Trophoblast cell (in vitro differentiated cells and primary cell): ENCODE measurements around the gene SPATA25.

Source experiments
- DNase-seq, 2 donors: peaks; one replicate each; pipeline ENCODE4 v3.0.0-alpha.2; 2016
- H2AFZ ChIP-seq: 2 replicates; pipeline ENCODE4 v1.6.1; 2013; ENCODE audit warnings: low read length, moderate library complexity, mild to moderate bottlenecking; ENCODE audit not compliant: insufficient read depth, poor library complexity
- H2AK5ac ChIP-seq: 2 replicates; pipeline ENCODE4 v1.6.1; 2013; ENCODE audit warnings: mild to moderate bottlenecking, low read length
- H2BK120ac ChIP-seq: 2 replicates; pipeline ENCODE4 v1.6.1; 2013; ENCODE audit warnings: low read length, mild to moderate bottlenecking, moderate library complexity; ENCODE audit not compliant: insufficient read depth, poor library complexity
- H2BK12ac ChIP-seq: 2 replicates; pipeline ENCODE4 v1.6.1; 2013; ENCODE audit warnings: mild to moderate bottlenecking, low read length, moderate library complexity
- H2BK5ac ChIP-seq: 2 replicates; pipeline ENCODE4 v1.6.1; 2013; ENCODE audit warnings: low read length, low read depth, moderate library complexity, mild to moderate bottlenecking; ENCODE audit not compliant: poor library complexity
- H3K14ac ChIP-seq: 2 replicates; pipeline ENCODE4 v1.6.1; 2013; ENCODE audit warnings: mild to moderate bottlenecking, low read length
- H3K18ac ChIP-seq: 2 replicates; pipeline ENCODE4 v1.6.1; 2013; ENCODE audit warnings: mild to moderate bottlenecking, low read length
- H3K23ac ChIP-seq: 2 replicates; pipeline ENCODE4 v1.6.1; 2013; ENCODE audit warnings: low read length
- H3K27ac ChIP-seq: 2 replicates; pipeline ENCODE4 v1.5.1; 2013; ENCODE audit warnings: low read depth, mild to moderate bottlenecking, inconsistent platforms, low read length, moderate library complexity
- H3K27me3 ChIP-seq: 2 replicates; pipeline ENCODE4 v1.6.1; 2013; ENCODE audit warnings: inconsistent platforms, mild to moderate bottlenecking, low read length, moderate library complexity; ENCODE audit not compliant: insufficient read depth
- H3K36me3 ChIP-seq, 2 experiments: 1 replicate in 1 of 2; 2 replicates in 1 of 2; pipeline ENCODE4 v1.6.1; 2013; ENCODE audit warnings: low read length in 2 of 2, mild to moderate bottlenecking in 2 of 2, moderate library complexity in 1 of 2; ENCODE audit not compliant: insufficient read depth in 2 of 2, control insufficient read depth in 1 of 2
- H3K4ac ChIP-seq: 2 replicates; pipeline ENCODE4 v1.6.1; 2013; ENCODE audit warnings: low read depth, mild to moderate bottlenecking, low read length, moderate library complexity
- H3K4me1 ChIP-seq, 2 experiments: 1 replicate in 1 of 2; 2 replicates in 1 of 2; pipeline ENCODE4 v1.6.1; 2013; ENCODE audit warnings: low read length in 2 of 2, mild to moderate bottlenecking in 2 of 2, moderate library complexity in 1 of 2; ENCODE audit not compliant: insufficient read depth in 2 of 2, control insufficient read depth in 1 of 2
- H3K4me2 ChIP-seq: 2 replicates; pipeline ENCODE4 v1.6.1; 2013; ENCODE audit warnings: inconsistent platforms, mild to moderate bottlenecking, low read length, moderate library complexity
- H3K4me3 ChIP-seq: 2 replicates; pipeline ENCODE4 v1.5.1; 2013; ENCODE audit warnings: mild to moderate bottlenecking, low read depth, low read length, inconsistent platforms
- H3K79me1 ChIP-seq: one replicate; pipeline ENCODE4 v1.6.1; 2013; ENCODE audit warnings: low read length
- H3K79me2 ChIP-seq: 2 replicates; pipeline ENCODE4 v1.6.1; 2013; ENCODE audit warnings: low read length, mild to moderate bottlenecking; ENCODE audit not compliant: control insufficient read depth, insufficient read depth, poor library complexity
- H3K9ac ChIP-seq: 2 replicates; pipeline ENCODE4 v1.6.1; 2013; ENCODE audit warnings: mild to moderate bottlenecking, low read length
- H3K9me3 ChIP-seq: 2 replicates; pipeline ENCODE4 v1.6.1; 2013; ENCODE audit warnings: low read depth, mild to moderate bottlenecking, control low read depth, inconsistent platforms, low read length; ENCODE audit not compliant: insufficient read depth
- H4K12ac ChIP-seq: 2 replicates; pipeline ENCODE4 v1.6.1; 2013; ENCODE audit warnings: low read depth, mild to moderate bottlenecking, low read length, moderate library complexity
- H4K8ac ChIP-seq: 2 replicates; pipeline ENCODE4 v1.6.1; 2013; ENCODE audit warnings: low read depth, mild to moderate bottlenecking, low read length, moderate library complexity
- H4K91ac ChIP-seq: one replicate; pipeline ENCODE4 v1.6.1; 2013; ENCODE audit warnings: low read depth, mild to moderate bottlenecking, low read length, moderate library complexity
- WGBS: extraction: QIAGEN DNeasy Blood & Tissue Kit; methylation state at CpG from one replicate; pipeline ENCODE4 v1.1.7; 2013; ENCODE audit warnings: missing lambda C conversion rate; ENCODE audit not compliant: insufficient read length, insufficient coverage; ENCODE audit errors: extremely low coverage; 5-methylcytosine and 5-hydroxymethylcytosine counted together

Gene SPATA25

DNA sequence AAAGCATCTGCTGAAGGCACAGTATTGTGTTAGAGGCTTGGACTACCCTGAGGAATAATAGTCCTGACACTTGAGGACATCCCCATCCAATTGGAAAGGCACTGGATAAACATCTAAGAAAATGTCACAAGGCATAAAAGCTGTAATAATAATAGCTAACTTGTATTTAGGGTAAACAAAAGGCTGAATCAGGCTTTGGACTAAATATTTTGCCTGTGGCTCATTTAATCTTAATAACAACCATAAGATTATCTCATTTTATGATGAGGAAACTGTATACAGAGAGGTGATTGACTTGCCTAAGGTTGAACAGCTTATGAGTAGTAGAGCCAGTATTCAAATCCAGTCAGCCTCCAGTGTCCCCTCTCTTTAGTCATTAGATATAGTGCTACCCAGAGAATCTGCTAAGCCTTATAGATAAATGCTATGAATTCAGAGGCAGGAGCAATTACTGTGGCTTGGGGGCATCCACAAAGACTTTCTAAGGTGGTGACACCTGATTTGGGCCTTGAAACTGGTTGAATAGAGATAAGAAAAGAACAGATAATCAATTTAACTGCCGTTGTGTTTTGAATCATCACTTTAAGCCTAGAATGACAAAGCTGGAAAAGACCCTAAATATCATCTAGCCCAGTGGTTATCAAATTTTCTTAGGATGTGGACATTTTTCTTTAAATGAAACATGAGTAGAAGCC, 13.9 kb downstream of the SPATA25 start:
- no peak overlapping the region for H3K23ac ChIP-seq

GRCh38 chr20:45872626-45873025, 14.8 kb downstream of the SPATA25 start:
- peak in 1 of 2 donors; percentile 14 for DNase-seq
- no peak overlapping the region for H2BK120ac ChIP-seq
- WGBS = no CpG with 5 or more reads among the region's 4 CpGs

More for the DNA sequence above, 13.9 kb downstream of the SPATA25 start:
- peaks cover 5 to 10% of the 10 kb centered on the region in 2 experiments for H3K4me1 ChIP-seq
- H3K27ac ChIP-seq = no peak overlapping the region
- H3K9me3 ChIP-seq = no peaks in the 10 kb centered on the region
- no peak overlapping the region for H2BK12ac ChIP-seq
- no peak overlapping the region for H2BK120ac ChIP-seq
- no peak overlapping the region for H3K18ac ChIP-seq
- no peak overlapping the region for H4K12ac ChIP-seq
- no CpG with 5 or more reads among the region's 1 CpG for WGBS
- no peak overlapping the region for H3K4me3 ChIP-seq
- no peak overlapping the region for H2BK5ac ChIP-seq
- H3K14ac ChIP-seq = no peak overlapping the region
- no peak overlapping the region for H2AK5ac ChIP-seq
- H3K79me1 ChIP-seq = no peaks in the 10 kb centered on the region
- no peak overlapping the region for H3K9ac ChIP-seq
- no peak overlapping the region for H4K91ac ChIP-seq
- H2AFZ ChIP-seq = no peak overlapping the region
- H3K27me3 ChIP-seq = no peaks in the 10 kb centered on the region
- H3K4me2 ChIP-seq = no peak overlapping the region
- H4K8ac ChIP-seq = no peak overlapping the region
- no peak for DNase-seq
- no peaks in the 10 kb centered on the region for H3K79me2 ChIP-seq
- peaks cover 12 to 14% of the 10 kb centered on the region in 2 experiments for H3K36me3 ChIP-seq
- no peak overlapping the region for H3K4ac ChIP-seq

DNA sequence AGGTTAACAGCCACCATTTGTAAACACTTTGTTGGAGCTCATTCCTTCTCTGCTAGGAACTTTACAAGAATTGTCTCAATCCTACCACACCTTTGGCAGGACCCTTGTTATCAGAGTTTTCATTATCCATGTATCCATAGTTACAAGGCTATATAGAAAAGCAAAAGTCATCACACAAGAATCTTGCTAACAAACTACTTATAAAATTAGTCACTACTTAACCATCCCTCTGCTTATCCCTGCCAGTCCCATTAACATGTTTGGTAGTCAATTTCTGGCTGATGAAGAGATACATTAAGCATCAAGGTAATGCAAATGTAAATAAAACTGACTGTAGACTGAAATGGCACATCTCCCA, 19.6 kb downstream of the SPATA25 start:
- no peaks in the 10 kb centered on the region for H3K9me3 ChIP-seq
- no peak overlapping the region for H4K12ac ChIP-seq
- no peaks in the 10 kb centered on the region for H3K36me3 ChIP-seq
- no peak overlapping the region for H3K9ac ChIP-seq
- H3K18ac ChIP-seq = no peak overlapping the region
- no peak overlapping the region for H3K14ac ChIP-seq
- H3K79me1 ChIP-seq = no peaks in the 10 kb centered on the region
- H2AFZ ChIP-seq = no peak overlapping the region
- peaks cover 5 to 7% of the 10 kb centered on the region in 2 experiments for H3K4me1 ChIP-seq
- no peak overlapping the region for H2AK5ac ChIP-seq
- H3K23ac ChIP-seq = no peak overlapping the region
- no peaks in the 10 kb centered on the region for H3K79me2 ChIP-seq
- H4K8ac ChIP-seq = no peak overlapping the region
- H2BK12ac ChIP-seq = no peak overlapping the region
- H3K4me2 ChIP-seq = no peak overlapping the region
- no peak overlapping the region for H3K4me3 ChIP-seq
- H3K27ac ChIP-seq = no peak overlapping the region
- H2BK5ac ChIP-seq = no peak overlapping the region
- peak in 1 of 2 donors; percentile 38 for DNase-seq
- H4K91ac ChIP-seq = no peak overlapping the region
- no peak overlapping the region for H2BK120ac ChIP-seq
- no peak overlapping the region for H3K4ac ChIP-seq
- H3K27me3 ChIP-seq = no peaks in the 10 kb centered on the region

More at GRCh38 chr20:45872626-45873025, 14.8 kb downstream of the SPATA25 start:
- Histone ChIP-seq H2AK5ac (no peak overlapping the region), H2AFZ (no peak overlapping the region), H3K4ac (no peak overlapping the region), H4K12ac (no peak overlapping the region), H3K9ac (no peak overlapping the region), H3K4me3 (no peak overlapping the region), H3K27me3 (no peaks in the 10 kb centered on the region), H2BK12ac (no peak overlapping the region), H3K4me1 (peaks cover 5 to 10% of the 10 kb centered on the region in 2 experiments), H3K36me3 (peaks cover 6 to 8% of the 10 kb centered on the region in 2 experiments), H4K91ac (no peak overlapping the region), H3K23ac (no peak overlapping the region), H3K79me1 (no peaks in the 10 kb centered on the region), H2BK5ac (no peak overlapping the region), H3K27ac (no peak overlapping the region), H3K18ac (no peak overlapping the region), H3K9me3 (no peaks in the 10 kb centered on the region), H3K79me2 (no peaks in the 10 kb centered on the region), H4K8ac (peak overlapping the region; percentile 40), H3K14ac (peak overlapping the region; percentile 13), H3K4me2 (no peak overlapping the region)

- Histone ChIP-seq H3K14ac (no peak overlapping the region), H3K79me2 (no peaks in the 10 kb centered on the region), H3K4me3 (no peak overlapping the region), H3K27me3 (no peaks in the 10 kb centered on the region), H3K79me1 (no peaks in the 10 kb centered on the region), H2AFZ (no peak overlapping the region), H3K9ac (no peak overlapping the region), H3K9me3 (no peaks in the 10 kb centered on the region), H2BK5ac (no peak overlapping the region), H4K12ac (no peak overlapping the region), H3K23ac (no peak overlapping the region), H3K27ac (no peak overlapping the region), H3K4ac (no peak overlapping the region), H3K4me1 (peaks cover 1 to 2% of the 10 kb centered on the region in 2 experiments), H2AK5ac (no peak overlapping the region), H3K18ac (no peak overlapping the region), H2BK120ac (no peak overlapping the region), H3K36me3 (no peaks in the 10 kb centered on the region), H4K91ac (no peak overlapping the region), H2BK12ac (no peak overlapping the region), H3K4me2 (no peak overlapping the region), H4K8ac (no peak overlapping the region)
- WGBS = no CpG with 5 or more reads among the region's 6 CpGs
- DNase-seq = no peak
These were observed 20.1 kb downstream of the SPATA25 start for GRCh38 chr20:45867136-45867818.
